ENCODE data around the gene WDR11.

Gene WDR11

DNA sequence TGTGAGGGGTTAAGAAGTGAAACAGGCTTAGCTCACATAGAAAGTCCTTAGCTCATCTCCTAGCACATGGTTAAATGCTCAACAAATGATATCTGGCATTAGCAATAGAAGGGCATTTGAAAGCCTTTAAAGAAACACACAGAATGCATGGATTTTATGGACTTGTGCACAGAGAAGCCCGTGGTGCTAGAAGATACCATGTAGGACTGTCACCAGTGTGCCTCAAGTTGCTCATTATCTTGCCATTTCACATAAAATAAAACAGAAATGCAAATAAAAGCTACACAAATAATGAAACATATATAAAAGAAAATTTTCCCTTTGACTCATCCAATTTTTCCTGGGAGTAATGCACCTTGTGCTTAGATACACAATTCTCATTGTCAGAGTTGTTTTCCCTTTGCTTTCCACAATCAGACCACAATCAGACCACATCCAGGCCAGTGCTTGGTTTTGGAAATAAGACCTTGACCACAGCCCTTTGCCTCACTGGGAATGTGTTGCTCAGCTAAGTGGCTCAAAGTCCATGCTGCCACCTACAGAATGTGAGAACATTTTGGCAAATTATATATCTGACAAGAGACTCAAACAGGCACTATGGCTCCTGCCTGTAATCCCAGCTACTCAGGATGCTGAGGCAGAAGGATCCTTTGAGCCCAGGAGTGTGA, 9.5 kb upstream of the WDR11 start:
- Histone ChIP-seq H3K27ac (ENCODE audit: poor library complexity, severe bottlenecking) (no peak overlapping the region), H3K4me1 (ENCODE audit: insufficient read depth, poor library complexity, severe bottlenecking) (no peaks in the 10 kb centered on the region), H3K4me3 (ENCODE audit: severe bottlenecking) (no peak overlapping the region), H3K27me3 (ENCODE audit: insufficient read depth, poor library complexity, severe bottlenecking) (no peaks in the 10 kb centered on the region), H3K9me3 (ENCODE audit: severe bottlenecking) (no peaks in the 10 kb centered on the region), H3K36me3 (ENCODE audit: low read depth) (no peaks in the 10 kb centered on the region)
- ATAC-seq (ENCODE audit: low read depth), result no peak
- no peak for DNase-seq (ENCODE audit: low spot score)
- TF ChIP-seq, protein P1, sequence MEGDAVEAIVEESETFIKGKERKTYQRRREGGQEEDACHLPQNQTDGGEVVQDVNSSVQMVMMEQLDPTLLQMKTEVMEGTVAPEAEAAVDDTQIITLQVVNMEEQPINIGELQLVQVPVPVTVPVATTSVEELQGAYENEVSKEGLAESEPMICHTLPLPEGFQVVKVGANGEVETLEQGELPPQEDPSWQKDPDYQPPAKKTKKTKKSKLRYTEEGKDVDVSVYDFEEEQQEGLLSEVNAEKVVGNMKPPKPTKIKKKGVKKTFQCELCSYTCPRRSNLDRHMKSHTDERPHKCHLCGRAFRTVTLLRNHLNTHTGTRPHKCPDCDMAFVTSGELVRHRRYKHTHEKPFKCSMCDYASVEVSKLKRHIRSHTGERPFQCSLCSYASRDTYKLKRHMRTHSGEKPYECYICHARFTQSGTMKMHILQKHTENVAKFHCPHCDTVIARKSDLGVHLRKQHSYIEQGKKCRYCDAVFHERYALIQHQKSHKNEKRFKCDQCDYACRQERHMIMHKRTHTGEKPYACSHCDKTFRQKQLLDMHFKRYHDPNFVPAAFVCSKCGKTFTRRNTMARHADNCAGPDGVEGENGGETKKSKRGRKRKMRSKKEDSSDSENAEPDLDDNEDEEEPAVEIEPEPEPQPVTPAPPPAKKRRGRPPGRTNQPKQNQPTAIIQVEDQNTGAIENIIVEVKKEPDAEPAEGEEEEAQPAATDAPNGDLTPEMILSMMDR (IDR thresholded peaks at IDR 0.05; ENCODE audit: poor library complexity, severe bottlenecking), result no peak

DNA sequence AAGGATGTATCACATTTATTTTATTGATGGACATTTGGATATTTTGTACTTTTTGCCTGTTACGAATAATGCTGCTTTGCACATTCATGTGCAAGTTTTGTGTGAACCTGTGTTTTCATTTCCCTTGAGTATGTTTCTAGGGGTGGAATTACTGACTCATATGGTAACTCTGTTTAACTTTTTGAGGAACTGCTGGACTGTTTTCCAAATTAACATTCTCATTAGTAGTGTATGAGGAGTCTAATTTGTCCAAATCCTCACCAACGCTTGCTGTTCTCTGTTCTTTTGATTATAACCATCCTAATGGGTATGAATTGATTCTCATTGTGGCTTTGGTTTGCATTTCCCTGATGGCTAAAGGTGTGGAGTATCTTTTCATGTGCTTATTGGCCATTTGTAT, 3.2 kb downstream of the WDR11 start:
- H3K27ac ChIP-seq (ENCODE audit: poor library complexity, severe bottlenecking), result no peak overlapping the region
- no peaks in the 10 kb centered on the region for H3K27me3 ChIP-seq (ENCODE audit: insufficient read depth, poor library complexity, severe bottlenecking)
- H3K4me3 ChIP-seq (ENCODE audit: severe bottlenecking), result no peak overlapping the region
- DNase-seq (ENCODE audit: low spot score) (no peak), ATAC-seq (ENCODE audit: low read depth) (no peak)
- peaks cover 58% of the 10 kb centered on the region for H3K36me3 ChIP-seq (ENCODE audit: low read depth)
- H3K9me3 ChIP-seq (ENCODE audit: severe bottlenecking), result no peaks in the 10 kb centered on the region
- TF ChIP-seq, protein P1 (IDR thresholded peaks at IDR 0.05; ENCODE audit: poor library complexity, severe bottlenecking), result no peak
- no peaks in the 10 kb centered on the region for H3K4me1 ChIP-seq (ENCODE audit: insufficient read depth, poor library complexity, severe bottlenecking)

DNA sequence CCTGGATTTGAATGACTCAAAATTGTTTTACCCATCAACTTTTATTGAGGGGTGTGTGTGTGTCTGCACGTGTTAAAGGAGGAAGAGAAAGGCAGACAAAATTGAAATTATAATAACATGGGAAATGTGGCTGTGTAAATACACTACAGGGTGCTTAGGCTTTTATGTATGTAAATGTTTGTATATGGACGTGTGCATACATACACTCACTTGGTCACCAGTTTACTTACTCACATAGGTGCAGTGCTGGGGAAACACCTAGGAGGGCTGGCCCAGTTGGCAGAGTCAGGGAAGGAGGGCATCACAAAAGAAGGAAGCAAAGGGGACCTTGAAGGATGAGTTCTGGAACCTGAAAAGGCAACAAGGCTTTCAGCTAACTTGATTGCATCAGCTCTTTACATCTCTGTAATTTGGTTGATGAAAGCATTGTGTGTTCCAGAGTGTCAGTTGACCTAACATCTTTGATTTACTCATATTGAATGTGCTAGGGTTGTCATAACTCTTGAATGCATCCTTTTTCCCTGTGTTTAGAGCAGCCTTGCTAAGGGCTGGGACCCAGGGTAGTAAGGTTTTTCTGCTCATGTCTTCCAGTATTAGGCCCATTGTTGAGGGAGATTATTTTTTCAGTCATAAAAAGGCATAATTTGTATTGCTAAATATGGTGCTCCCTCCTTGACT, 10.2 kb downstream of the WDR11 start:
- Histone ChIP-seq H3K9me3 (ENCODE audit: severe bottlenecking) (no peaks in the 10 kb centered on the region), H3K4me1 (ENCODE audit: insufficient read depth, poor library complexity, severe bottlenecking) (no peaks in the 10 kb centered on the region), H3K36me3 (ENCODE audit: low read depth) (peaks cover 92% of the 10 kb centered on the region), H3K27ac (ENCODE audit: poor library complexity, severe bottlenecking) (no peak overlapping the region), H3K4me3 (ENCODE audit: severe bottlenecking) (no peak overlapping the region), H3K27me3 (ENCODE audit: insufficient read depth, poor library complexity, severe bottlenecking) (no peaks in the 10 kb centered on the region)
- TF ChIP-seq, protein P1 (IDR thresholded peaks at IDR 0.05; ENCODE audit: poor library complexity, severe bottlenecking), result no peak
- no peak for ATAC-seq (ENCODE audit: low read depth)
- no peak for DNase-seq (ENCODE audit: low spot score)

DNA sequence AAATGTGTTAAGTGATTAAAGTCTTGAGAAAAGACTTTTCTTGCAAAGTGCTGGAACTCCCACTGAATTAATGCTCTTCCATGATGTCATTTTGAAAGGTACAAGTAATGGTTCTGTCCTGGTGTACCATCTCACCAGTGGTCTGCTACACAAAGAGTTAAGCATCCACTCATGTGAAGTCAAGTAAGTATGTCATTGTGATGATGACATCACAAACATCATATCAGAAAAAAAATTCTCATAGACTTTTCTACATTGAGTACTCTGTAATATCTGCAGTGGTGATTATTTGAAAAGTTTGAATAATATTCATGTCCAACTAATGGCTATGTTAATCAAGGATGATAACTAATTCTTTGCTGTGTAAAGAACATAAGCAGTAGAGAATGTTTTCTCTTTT, 22.6 kb downstream of the WDR11 start:
- DNase-seq (ENCODE audit: low spot score) (no peak), ATAC-seq (ENCODE audit: low read depth) (no peak)
- Histone ChIP-seq H3K36me3 (ENCODE audit: low read depth) (peaks cover 81% of the 10 kb centered on the region), H3K4me3 (ENCODE audit: severe bottlenecking) (no peak overlapping the region), H3K27ac (ENCODE audit: poor library complexity, severe bottlenecking) (no peak overlapping the region), H3K27me3 (ENCODE audit: insufficient read depth, poor library complexity, severe bottlenecking) (no peaks in the 10 kb centered on the region), H3K9me3 (ENCODE audit: severe bottlenecking) (no peaks in the 10 kb centered on the region), H3K4me1 (ENCODE audit: insufficient read depth, poor library complexity, severe bottlenecking) (no peaks in the 10 kb centered on the region)
- TF ChIP-seq, protein P1 (IDR thresholded peaks at IDR 0.05; ENCODE audit: poor library complexity, severe bottlenecking), result no peak

DNA sequence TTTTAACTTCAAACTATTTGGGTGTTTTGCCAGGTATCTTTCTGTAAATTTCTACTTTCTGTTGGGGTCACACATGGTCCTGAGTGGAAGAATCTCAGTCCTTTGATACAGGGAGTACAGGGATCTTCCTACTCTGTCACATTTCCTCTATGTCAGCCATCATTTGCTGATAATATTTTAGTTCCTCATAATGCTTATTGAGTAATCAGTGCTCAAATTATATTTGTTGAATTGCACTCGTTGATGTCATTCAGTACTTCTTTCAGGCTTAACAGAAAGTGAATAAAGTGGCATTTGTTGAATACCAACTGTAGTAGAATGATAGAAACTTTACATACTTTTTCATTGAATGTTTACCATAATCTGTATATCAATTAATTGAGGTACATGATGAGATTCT, 31.9 kb downstream of the WDR11 start:
- TF ChIP-seq, protein P1 (IDR thresholded peaks at IDR 0.05; ENCODE audit: poor library complexity, severe bottlenecking), result no peak
- Histone ChIP-seq H3K36me3 (ENCODE audit: low read depth) (peaks cover 66% of the 10 kb centered on the region), H3K4me1 (ENCODE audit: insufficient read depth, poor library complexity, severe bottlenecking) (no peaks in the 10 kb centered on the region), H3K27ac (ENCODE audit: poor library complexity, severe bottlenecking) (no peak overlapping the region), H3K4me3 (ENCODE audit: severe bottlenecking) (no peak overlapping the region), H3K9me3 (ENCODE audit: severe bottlenecking) (no peaks in the 10 kb centered on the region), H3K27me3 (ENCODE audit: insufficient read depth, poor library complexity, severe bottlenecking) (no peaks in the 10 kb centered on the region)
- DNase-seq (ENCODE audit: low spot score) (no peak), ATAC-seq (ENCODE audit: low read depth) (no peak)

All from RWPE2 (cell line).